Activated naive CD4-positive, alpha-beta T cell treated with anti-CD3 and anti-CD28 coated beads, Interleukin-2, amount 50 U/mL, for 72 hours (primary cell): ENCODE data around the gene MICALL2. TPM values are rescaled to one million over a fixed set of nuclear protein-coding genes. Genes with fewer than 3 reads are reported as not detected.
"Not testable (repeated sequence)": the region's sequence is repeated elsewhere in the genome, so short reads cannot be mapped to it uniquely, and the experiment has no call there.

ENCODE experiments used
- ATAC-seq, 2 donors: fragments of 150-1000 bp; cut with Tn5 transposase; 2 replicates each; pipeline ENCODE4 v1.10.0; 2021; ENCODE audit warnings: mild to moderate bottlenecking in 2 of 2, moderate library complexity in 2 of 2
- DNase-seq, 2 donors: peaks; one replicate each; pipeline ENCODE4 v3.0.0; 2021 to 2022; ENCODE audit warnings: low spot score in 2 of 2
- H3K27ac Mint-ChIP-seq, 2 donors: one replicate each; pipeline ENCODE4 v1.8.0; 2022; ENCODE audit warnings: mild to moderate bottlenecking in 2 of 2, mixed read lengths in 2 of 2
- H3K36me3 Mint-ChIP-seq, 2 donors: one replicate each; pipeline ENCODE4 v1.8.0; 2022; ENCODE audit warnings: mixed read lengths in 2 of 2
- H3K9me3 Mint-ChIP-seq, 2 donors: one replicate each; pipeline ENCODE4 v1.8.0; 2022; ENCODE audit warnings: mixed read lengths in 2 of 2
- total RNA-seq, 2 donors: library from RNA; stranded (reverse); gene quantifications; one replicate each; pipeline ENCODE4 v1.2.3, GENCODE V29; 2022

MICALL2 gene
- total RNA-seq, 2 donors from 2014 or later: 1.4 to 9.1 TPM

DNA sequence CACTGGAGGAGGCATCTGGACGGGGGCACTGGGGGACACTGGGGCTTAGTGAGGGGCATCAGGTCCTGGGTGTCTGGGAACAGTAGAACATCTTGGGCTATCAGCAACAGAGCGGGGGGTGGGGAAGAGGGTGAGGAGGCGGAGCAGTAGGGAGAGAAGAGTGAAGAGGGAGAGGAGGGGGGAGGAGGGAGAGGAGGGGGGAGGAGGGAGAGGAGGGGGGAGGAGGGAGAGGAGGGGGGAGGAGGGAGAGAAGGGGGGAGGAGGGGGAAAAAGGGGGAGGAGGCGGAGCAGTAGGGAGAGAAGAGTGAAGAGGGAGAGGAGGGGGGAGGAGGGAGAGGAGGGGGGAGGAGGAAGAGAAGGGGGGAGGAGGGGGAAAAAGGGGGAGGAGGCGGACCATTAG lies 13.2 kb downstream of the MICALL2 start:
- DNase-seq, H3K27ac Mint-ChIP-seq, H3K9me3 Mint-ChIP-seq, H3K36me3 Mint-ChIP-seq, ATAC-seq: not testable (repeated sequence)

DNA sequence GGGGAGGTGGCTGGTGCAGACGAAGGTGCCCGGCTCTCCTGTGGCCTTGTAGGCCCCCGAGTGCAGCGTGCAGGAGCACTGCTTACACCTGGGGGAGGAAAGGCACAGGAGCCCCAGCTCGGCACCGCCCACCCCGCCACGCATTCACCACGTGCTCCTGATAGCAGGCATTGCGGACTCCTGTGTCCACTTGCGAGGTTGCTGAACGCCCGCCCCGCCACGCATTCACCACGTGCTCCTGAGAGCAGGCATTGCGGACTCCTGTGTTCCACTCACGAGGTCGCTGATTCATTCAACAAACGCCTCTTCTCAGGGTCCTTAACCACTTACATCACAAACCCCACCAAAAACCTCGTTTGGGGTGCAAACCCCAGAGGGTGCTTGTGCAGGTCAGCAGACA lies 13.9 kb downstream of the MICALL2 start:
- no peak for DNase-seq
- no peak for ATAC-seq
- no peaks in the 10 kb centered on the region for H3K9me3 Mint-ChIP-seq
- no peaks in the 10 kb centered on the region for H3K36me3 Mint-ChIP-seq
- no peak overlapping the region for H3K27ac Mint-ChIP-seq

DNA sequence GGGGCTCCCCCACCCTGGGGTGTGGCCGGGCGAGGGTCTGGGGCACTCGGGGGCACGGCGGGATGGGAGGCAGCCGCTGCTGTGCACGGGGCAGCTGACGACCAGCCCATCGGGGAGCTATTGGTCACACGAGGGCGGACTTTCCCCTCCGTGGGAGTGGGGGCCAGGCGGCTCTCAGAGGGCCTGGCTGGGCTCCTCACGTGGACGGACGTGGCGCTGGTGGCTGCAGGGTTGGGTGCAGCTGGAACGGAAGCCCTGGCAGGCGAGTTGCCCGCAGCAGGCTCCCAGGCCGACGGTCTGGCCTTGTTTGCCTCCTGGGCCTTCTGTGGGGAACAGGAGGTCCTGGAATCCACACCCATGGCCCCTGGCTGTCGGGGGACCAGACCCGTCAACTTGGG lies 14.3 kb downstream of the MICALL2 start:
- DNase-seq (no peak), ATAC-seq (no peak)
- Mint-ChIP-seq H3K36me3 (no peaks in the 10 kb centered on the region), H3K9me3 (no peaks in the 10 kb centered on the region), H3K27ac (no peak overlapping the region)

DNA sequence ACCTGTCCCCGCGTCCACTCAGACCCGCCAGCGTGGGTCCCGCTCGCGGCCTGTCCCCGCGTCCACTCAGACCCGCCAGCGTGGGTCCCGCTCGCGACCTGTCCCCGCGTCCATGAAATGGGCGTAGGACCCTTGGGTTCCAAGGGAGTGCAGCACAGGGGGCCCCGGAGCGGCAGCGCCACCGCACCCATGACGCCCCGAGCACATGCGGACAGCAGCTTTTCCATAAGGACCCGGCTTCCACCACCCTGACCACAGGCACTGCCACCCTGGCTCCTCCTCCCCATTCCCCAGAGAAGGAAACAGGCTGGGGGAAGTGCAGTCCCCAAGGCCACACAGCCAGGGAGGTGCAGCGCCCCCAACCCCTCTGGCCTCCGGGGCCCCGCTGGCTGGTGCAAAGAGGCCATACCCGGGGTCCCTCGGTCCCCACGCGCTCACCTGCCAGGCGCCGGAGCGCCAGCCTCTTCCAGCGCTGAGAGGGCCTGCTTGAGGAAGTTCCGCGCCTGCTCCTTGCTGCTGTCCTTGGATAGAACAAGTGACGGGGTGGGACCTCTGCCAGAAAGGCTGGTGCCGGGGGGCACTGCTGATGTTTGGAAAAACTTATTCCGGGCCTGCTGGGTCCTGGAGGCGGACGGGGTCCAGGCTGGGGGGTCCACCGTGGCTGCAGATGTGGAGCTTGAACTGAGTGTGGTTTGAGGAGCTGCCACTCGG lies 14.9 kb downstream of the MICALL2 start:
- no peak overlapping the region for H3K27ac Mint-ChIP-seq
- ATAC-seq: no peak
- no peaks in the 10 kb centered on the region for H3K9me3 Mint-ChIP-seq
- no peak for DNase-seq
- H3K36me3 Mint-ChIP-seq: no peaks in the 10 kb centered on the region

DNA sequence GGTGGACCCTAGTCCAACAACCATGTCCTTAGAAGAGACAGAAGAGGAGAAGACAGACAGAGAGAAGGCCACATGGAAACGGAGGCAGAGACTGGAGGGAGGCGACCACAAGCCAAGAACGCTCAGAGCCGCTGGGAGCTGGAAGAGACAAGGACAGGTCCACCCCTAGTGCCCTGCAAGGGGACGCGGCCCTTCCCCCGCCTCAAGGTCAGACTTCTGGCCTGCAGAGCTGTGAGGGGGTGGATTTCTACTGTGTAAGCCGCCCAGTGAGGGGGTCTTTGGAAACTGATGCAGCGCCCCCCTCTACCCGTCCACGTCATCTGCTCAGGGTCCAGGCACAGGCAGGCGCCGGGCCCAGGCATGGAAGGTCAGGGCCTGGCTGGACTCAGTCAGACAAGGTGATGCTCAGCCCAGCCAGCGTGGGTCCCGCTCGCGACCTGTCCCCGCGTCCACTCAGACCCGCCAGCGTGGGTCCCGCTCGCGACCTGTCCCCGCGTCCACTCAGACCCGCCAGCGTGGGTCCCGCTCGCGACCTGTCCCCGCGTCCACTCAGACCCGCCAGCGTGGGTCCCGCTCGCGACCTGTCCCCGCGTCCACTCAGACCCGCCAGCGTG lies 15.6 kb downstream of the MICALL2 start:
- DNase-seq, H3K27ac Mint-ChIP-seq, H3K36me3 Mint-ChIP-seq, H3K9me3 Mint-ChIP-seq, ATAC-seq: not testable (repeated sequence)

DNA sequence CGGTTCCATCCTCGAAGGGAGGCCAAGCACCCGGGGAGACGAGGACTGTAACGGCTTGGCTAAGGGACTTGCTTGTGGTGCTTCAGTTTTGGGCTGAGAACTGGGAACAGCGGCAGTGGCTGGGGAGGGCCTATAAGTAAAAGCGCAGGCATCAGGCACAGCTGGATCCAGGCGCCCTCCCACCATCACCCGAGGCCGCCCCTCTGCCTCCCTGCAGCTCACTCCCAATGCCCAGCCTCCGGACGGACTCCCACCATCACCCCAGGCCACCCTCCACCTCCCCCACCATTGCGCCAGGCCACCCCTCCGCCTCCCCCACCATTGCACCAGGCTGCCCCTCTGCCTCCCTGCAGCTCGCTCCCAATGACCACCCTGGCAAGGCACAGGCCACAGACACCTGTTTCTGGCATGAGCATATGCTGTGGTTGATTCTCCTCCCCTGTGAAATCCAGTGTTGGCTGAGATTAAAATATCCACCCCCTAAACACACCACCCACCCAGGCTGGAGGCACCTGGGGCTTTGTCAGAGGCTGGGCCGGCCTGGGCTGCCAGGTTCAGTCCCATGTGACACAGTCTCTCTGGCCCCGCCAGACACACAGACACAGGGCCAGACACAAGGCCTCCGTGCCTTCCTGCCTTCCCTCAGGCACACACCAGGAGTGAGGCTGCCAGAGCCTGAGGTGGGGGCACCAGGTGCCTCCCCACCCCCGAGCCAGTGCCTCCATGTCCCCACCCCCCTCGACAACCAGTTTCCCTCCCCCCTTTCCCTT lies 16.7 kb downstream of the MICALL2 start:
- Mint-ChIP-seq H3K9me3 (no peaks in the 10 kb centered on the region), H3K36me3 (no peaks in the 10 kb centered on the region), H3K27ac (no peak overlapping the region)
- ATAC-seq (no peak), DNase-seq (no peak)

DNA sequence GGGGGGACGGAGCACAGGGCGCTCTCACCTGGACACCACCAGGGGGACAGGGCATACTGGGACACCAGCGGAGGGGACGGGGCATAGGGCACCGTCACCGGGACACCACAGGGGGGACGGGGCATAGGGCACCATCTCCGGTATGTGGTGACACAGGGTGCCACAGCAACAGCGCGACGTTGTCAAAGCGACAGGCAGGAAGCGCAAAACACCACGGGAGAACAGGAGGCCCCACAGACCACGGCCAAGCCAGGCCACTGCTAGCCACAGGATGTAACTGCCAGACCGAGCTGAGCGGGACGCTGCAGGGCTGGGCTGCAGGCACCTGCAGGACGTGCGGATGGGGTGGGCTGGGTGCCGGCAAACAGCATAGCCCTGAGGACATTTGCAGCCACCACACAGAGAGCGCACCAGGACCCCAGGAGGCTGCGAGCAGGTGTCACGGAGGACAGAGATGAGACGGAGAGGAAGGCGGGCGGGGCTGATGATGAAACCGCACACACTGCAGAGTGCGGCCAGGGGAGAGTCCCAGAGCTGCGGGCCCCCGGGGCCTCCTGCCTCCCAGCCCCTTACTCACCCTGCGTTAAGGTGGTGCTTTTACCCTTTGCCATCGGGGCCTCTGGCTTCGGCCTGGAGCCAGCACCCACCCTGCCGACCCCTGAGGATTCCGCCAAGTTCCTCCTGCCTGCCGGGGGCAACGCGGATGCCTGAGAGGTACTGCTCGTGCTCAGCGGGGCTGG lies 17.5 kb downstream of the MICALL2 start:
- ATAC-seq (no peak), DNase-seq (no peak)
- Mint-ChIP-seq H3K27ac (no peak overlapping the region), H3K9me3 (no peaks in the 10 kb centered on the region), H3K36me3 (no peaks in the 10 kb centered on the region)

DNA sequence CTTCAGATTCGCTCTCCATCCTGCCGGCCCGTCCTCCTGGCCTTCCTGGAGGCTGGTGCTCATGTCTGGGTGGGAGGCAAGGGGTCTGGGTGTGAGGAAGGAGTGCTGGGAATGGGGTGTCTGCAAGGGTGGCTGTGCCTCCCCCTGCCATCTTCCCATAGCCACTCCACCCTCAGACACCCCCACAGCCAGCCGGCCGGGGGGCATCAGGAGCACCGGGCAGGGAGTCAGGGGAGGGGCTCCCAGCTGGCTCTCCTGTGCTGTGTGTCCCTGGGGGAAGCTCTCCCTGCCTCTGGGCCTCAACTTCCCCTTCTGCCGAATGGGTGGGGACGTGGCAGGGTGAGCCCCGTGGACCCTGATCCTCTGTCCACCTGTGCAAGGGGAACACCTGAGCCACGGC lies 18.6 kb downstream of the MICALL2 start:
- Mint-ChIP-seq H3K27ac (no peak overlapping the region), H3K36me3 (no peaks in the 10 kb centered on the region), H3K9me3 (no peaks in the 10 kb centered on the region)
- DNase-seq (no peak), ATAC-seq (no peak)

DNA sequence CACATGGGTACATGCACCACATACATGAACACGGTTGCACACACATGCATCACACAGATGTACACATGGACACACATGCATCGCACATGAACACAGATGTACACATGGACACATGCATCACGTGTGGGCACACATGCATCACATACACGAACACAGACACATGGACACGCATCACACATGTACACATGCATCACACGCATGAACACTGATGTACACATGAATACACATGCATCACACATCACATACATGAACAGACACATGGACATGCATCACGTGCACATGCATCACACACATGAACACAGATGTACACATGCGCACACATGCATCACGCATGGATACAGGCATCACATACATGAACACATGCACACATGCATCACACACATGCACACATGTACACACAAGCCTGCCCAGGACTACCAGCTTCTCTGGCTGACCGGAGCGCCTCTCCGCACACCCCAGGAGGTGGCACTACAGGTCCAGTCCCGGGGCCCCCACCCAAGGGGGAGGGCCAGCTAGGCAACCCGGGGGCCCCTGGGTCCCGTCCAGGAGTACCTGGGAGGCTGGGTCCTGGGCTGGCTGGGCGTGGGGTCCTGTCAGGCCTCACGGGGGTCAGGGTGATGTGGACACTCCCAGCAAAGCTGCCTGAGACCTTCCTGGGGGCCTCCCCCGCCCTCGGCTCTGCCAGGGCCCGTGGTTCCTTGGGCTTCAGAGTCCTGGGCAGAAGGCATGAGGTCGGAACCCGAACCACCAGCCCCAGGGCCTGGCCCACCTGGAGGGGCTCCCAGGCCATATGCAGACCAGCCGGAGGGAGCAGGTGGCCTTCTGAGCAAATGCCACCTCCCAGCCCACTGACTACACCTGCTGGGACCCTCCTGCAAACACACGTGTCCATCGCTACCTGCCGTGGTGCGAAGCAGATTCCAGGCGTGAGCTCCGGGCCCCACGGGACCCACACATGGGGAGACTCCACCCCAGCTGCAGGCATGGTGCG lies 19.6 kb downstream of the MICALL2 start:
- ATAC-seq: no peak
- H3K9me3 Mint-ChIP-seq: no peaks in the 10 kb centered on the region
- H3K27ac Mint-ChIP-seq: no peak overlapping the region
- H3K36me3 Mint-ChIP-seq: no peaks in the 10 kb centered on the region
- no peak for DNase-seq

DNA sequence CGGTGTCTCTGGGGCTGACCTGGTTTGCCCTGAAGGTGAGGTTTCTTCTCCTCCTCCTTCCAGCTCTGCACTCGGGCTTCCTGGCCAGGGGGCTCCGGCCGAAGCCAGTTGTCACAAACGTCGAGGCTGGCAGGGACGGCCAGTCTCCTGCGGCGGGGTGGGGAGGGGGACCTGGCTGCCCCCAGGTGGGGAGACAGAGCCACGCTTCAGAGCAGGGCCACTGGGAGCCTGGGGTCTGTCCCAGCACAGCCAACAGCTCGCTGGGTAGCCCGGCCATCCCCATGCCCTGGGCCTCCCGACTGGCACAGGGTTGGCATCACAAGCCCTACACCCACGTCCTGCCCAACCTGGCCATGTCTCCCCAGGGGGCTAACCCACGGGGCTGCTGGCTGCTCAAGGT lies 20.4 kb downstream of the MICALL2 start:
- ATAC-seq (no peak), DNase-seq (no peak)
- no peaks in the 10 kb centered on the region for H3K36me3 Mint-ChIP-seq
- no peaks in the 10 kb centered on the region for H3K9me3 Mint-ChIP-seq
- H3K27ac Mint-ChIP-seq: no peak overlapping the region

DNA sequence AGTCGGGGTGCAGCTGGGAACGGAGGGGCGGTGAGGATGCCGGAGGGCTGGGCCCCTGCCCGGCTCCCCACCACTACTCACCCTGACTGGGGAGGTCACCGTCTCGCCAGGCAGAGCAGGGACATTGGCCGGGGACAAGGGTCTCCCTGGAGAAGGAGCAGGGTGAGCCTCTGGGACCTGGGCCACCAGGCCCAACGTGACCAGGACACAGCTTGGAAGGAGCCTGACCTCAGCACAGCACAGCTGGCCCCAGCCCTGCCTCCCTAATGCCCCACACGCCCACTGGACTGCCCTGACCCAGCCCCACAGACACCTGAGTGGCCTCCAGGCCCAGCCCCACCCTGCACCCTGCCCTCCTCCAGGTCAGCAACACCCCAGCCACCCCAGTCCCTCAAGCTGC lies 21.1 kb downstream of the MICALL2 start:
- Mint-ChIP-seq H3K27ac (no peak overlapping the region), H3K36me3 (no peaks in the 10 kb centered on the region), H3K9me3 (no peaks in the 10 kb centered on the region)
- ATAC-seq (no peak), DNase-seq (no peak)

DNA sequence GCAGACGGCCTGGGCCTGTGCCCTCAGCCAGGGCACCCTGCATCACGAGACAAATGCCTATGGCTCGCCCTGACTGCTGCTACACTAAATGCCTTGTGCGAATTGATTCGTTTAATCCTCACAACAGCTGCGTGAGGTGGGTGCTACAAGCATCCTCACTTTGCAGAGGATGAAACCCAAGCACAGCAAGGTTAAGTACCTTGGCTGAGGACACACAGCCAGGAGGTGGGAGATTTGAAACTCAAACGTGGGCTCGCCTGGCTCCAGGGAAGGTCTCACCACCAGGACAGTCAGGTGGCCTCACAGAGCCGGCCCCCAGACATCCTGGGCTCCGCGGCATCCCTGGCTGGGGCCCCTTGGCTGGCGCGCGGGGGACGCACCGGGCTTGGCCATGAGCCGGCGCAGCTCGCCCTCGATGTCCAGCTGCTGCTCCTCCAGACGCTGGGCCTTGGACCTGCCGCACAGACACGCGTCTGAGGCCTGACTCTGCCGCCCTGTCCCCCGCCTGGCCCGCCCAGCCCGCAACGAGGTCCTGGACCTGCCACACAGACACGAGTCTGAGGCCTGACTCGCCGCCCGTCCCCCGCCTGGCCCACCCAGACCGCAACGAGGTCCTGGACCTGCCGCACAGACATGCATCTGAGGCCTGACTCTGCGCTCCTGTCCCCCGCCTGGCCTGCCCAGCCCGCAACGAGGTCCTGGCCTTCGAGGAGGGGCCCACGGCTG lies 22.0 kb downstream of the MICALL2 start:
- H3K36me3 Mint-ChIP-seq: no peaks in the 10 kb centered on the region
- H3K27ac Mint-ChIP-seq: no peak overlapping the region
- H3K9me3 Mint-ChIP-seq: no peaks in the 10 kb centered on the region
- DNase-seq (no peak), ATAC-seq (no peak)

DNA sequence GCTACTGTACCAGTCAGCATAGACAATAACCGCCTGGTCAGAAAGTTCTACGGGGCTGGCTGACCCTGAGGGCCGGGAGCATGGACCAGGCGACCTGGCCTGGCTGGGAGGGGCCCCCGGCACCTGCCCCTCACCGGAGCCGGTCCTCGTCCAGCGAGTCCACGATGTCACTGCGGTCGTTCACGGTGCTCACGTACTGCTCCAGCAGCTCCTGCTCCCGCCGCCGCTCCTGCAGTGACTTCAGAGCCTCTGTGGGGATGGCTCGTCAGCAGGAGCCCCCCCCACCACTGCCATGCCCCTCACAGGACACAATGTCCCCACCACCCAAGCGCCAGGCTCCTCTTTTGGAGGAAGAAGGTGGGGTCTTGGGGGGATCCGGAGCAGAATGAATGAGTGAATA lies 22.7 kb downstream of the MICALL2 start:
- ATAC-seq (no peak), DNase-seq (no peak)
- H3K9me3 Mint-ChIP-seq: no peaks in the 10 kb centered on the region
- no peak overlapping the region for H3K27ac Mint-ChIP-seq
- H3K36me3 Mint-ChIP-seq: no peaks in the 10 kb centered on the region

DNA sequence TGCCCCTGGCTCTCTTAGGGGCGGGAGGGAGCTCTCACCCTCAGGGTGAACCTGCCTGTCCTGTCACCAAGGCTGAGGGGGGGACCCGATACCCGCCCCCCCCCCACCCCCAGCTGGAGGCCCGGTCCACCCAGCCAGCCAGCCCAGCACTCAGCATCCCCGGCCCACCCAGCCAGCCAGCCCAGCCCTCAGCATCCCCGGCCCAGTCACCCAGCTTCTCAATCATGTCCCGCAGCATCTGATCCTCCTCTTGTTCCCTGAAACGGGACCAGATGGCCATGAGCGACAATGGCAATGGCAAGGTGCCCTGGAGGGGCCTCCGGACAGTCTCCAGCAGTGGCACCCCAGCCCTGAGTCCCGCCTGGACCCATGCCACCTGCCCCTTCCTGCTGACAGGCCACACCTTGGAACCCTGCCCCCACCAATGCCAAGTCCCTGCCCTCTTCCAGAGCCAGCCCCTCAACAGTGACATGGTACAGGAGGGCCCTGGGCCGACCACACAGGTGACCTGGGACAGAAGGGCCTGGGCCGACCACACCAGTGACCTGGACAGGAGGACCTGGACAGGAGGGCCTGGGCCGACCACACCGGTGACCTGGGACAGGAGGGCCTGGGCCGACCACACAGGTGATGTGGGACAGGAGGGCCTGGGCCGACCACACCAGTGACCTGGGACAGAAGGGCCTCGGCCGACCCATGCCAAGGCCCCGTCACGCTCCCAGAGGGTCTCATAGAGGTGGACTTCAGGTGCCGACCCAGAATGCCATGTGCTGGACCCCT lies 24.2 kb downstream of the MICALL2 start:
- no peak for ATAC-seq
- Mint-ChIP-seq H3K27ac (no peak overlapping the region), H3K36me3 (no peaks in the 10 kb centered on the region), H3K9me3 (no peaks in the 10 kb centered on the region)
- DNase-seq: no peak

DNA sequence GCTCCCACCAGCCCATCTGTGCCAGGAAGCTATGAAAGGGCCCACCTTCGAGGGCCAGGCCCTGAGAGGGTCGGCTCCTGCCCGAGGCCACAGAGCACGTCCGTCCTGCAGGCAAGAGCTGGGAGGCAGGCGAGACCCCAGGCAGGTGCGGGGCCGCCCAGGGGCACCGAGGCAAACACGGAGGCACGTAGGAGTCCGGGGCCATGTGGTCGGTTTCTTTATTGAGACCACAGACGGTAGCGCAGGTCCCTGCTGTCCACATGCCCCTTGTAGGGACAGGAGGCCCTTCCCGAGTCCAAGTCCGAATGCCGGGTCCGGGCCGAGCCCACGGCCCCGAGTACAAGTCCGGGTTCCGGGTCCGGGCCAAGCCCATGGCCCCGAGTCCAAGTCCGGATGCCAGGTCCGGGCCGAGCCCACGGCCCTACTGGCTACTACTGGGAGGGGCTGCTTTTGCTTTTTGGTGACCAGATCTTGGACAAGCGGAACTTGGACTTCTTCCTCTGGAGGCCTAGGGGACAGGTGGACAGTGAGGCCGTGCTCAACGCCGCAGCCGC lies 25.0 kb downstream of the MICALL2 start:
- ATAC-seq: no peak
- Mint-ChIP-seq H3K27ac (no peak overlapping the region), H3K36me3 (no peaks in the 10 kb centered on the region), H3K9me3 (no peaks in the 10 kb centered on the region)
- no peak for DNase-seq
